ENCODE results near the gene ATP1A1.

ATP1A1 gene

DNA sequence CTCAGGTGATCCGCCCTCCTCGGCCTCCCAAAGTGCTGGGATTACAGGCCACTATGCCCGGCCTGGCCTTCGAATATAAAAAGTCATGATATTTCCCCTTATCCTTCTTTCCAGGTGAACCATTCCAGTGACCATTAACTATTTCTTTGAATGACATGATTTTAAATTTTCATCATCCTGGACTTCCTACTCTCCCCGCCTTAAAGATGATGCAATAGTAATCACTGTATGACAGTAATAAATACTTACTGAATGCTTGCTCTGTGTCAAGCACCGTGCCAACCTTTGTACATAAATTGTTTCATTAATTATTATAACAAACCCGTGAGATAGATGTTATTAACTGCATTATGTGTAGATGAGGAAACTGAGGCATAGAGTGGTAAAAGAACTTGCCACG is 19.9 kb upstream of the ATP1A1 start:
- H3K36me3 ChIP-seq: no peaks in the 10 kb centered on the region
- TF ChIP-seq, protein P1, sequence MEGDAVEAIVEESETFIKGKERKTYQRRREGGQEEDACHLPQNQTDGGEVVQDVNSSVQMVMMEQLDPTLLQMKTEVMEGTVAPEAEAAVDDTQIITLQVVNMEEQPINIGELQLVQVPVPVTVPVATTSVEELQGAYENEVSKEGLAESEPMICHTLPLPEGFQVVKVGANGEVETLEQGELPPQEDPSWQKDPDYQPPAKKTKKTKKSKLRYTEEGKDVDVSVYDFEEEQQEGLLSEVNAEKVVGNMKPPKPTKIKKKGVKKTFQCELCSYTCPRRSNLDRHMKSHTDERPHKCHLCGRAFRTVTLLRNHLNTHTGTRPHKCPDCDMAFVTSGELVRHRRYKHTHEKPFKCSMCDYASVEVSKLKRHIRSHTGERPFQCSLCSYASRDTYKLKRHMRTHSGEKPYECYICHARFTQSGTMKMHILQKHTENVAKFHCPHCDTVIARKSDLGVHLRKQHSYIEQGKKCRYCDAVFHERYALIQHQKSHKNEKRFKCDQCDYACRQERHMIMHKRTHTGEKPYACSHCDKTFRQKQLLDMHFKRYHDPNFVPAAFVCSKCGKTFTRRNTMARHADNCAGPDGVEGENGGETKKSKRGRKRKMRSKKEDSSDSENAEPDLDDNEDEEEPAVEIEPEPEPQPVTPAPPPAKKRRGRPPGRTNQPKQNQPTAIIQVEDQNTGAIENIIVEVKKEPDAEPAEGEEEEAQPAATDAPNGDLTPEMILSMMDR (IDR thresholded peaks at IDR 0.05; ENCODE audit: low read depth, low read length): no peak
- H3K27me3 ChIP-seq (ENCODE audit: insufficient read depth, low read depth, severe bottlenecking): no peaks in the 10 kb centered on the region
- no peak overlapping the region for H3K4me3 ChIP-seq (ENCODE audit: low read depth, low read length)
- H3K27ac ChIP-seq: no peak overlapping the region
- no peak for DNase-seq
- H3K9me3 ChIP-seq (ENCODE audit: severe bottlenecking): peaks cover 5% of the 10 kb centered on the region

DNA sequence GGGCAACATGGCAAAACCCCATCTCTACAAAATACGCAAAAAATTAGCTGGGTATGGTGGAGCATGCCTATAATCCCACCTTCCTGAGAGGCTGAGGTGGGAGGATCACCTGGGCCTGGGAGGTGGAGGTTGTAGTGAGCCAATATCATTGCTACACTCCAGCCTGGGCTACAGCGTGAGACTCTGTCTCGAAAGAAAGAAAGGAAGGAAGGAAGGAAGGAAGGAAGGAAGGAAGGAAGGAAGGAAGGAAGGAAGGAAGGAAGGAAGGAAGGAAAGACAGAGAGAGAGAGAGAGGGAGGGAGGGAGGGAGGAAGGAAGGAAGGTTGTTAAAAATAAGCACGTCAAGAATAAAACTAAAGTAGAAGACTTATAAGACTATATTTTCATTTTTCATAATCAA is 17.0 kb upstream of the ATP1A1 start:
- Histone ChIP-seq H3K36me3 (no peaks in the 10 kb centered on the region), H3K4me3 (ENCODE audit: low read depth, low read length) (no peak overlapping the region), H3K27me3 (ENCODE audit: insufficient read depth, low read depth, severe bottlenecking) (no peaks in the 10 kb centered on the region), H3K27ac (no peak overlapping the region), H3K9me3 (ENCODE audit: severe bottlenecking) (no peaks in the 10 kb centered on the region)
- TF ChIP-seq, protein P1 (IDR thresholded peaks at IDR 0.05; ENCODE audit: low read depth, low read length): no peak
- no peak for DNase-seq

DNA sequence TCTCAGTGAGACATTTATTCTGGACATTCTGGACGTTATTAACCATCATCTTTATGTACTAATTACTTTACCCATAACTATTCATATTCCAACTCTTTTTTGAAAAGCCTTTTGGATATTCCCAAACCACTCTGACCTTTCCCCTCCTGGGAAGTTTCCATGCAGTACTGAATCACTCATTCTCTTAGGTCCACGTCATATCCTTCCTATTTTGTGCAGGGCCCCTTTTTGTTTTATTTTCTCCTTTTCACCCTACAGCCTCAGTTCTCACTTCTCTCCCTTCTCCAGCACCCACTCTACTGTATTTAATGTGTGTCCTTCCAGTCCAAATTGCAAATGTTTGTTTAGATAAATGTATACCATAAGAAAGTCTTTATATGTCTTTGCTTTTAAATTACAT is 16.4 kb upstream of the ATP1A1 start:
- no peak for DNase-seq
- H3K27me3 ChIP-seq (ENCODE audit: insufficient read depth, low read depth, severe bottlenecking): no peaks in the 10 kb centered on the region
- TF ChIP-seq, protein P1 (IDR thresholded peaks at IDR 0.05; ENCODE audit: low read depth, low read length): no peak
- no peak overlapping the region for H3K27ac ChIP-seq
- H3K9me3 ChIP-seq (ENCODE audit: severe bottlenecking): no peaks in the 10 kb centered on the region
- H3K36me3 ChIP-seq: no peaks in the 10 kb centered on the region
- H3K4me3 ChIP-seq (ENCODE audit: low read depth, low read length): no peak overlapping the region

DNA sequence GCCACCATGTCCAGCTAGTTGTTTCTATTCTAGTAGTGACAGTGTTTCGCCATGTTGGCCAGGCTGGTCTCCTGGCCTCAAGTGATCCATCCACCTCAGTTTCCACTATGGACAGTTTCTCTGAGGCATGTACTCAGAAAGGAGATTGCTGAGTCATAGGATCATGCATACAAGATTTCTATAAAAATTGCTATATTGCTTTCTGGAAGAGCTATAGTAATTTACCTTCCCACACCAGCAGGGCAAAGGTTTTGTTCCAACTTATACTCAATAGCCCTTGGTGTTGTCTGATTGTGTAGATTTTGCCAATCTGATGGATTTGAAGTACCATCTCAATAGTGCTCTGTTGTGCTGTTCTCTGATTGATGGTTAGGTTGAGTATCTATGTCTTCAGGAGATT is 15.6 kb upstream of the ATP1A1 start:
- no peaks in the 10 kb centered on the region for H3K36me3 ChIP-seq
- TF ChIP-seq, protein P1 (IDR thresholded peaks at IDR 0.05; ENCODE audit: low read depth, low read length): no peak
- no peaks in the 10 kb centered on the region for H3K9me3 ChIP-seq (ENCODE audit: severe bottlenecking)
- no peak for DNase-seq
- H3K27ac ChIP-seq: no peak overlapping the region
- H3K4me3 ChIP-seq (ENCODE audit: low read depth, low read length): no peak overlapping the region
- H3K27me3 ChIP-seq (ENCODE audit: insufficient read depth, low read depth, severe bottlenecking): no peaks in the 10 kb centered on the region

DNA sequence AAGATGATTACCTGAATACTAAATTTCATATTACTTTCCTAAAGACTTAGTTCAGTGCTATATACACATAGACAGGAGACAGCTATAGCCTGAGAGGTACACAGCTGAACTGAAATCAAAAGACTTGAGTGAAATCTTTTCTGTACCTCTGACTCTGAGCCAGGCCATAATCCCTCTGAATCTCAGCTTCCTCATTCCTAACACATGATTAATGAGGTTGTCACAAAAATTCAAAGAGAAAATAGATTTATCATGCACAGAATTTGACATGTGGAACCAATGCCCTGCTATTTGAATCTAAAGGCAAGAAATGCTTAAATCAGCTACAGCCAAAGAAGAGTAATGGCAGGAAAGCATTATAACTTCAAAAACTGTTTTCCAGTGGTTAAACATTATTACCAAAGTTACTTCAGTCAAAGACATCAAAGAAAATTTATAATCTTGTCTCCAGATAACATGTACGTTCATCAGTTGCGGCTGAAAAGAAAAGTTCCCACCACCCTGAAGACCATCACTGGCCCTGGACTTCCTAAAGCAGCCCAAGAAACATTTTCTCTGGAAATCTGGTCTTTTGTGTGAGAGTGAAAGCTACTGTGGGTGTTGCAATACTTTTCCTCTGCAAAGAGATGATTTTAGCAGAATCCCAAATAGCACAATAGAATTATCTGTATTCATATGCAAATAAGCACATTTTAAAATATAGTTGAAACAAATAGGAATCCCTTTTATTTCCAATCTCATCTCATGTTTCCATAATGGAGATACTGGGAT is 13.8 kb upstream of the ATP1A1 start:
- no peaks in the 10 kb centered on the region for H3K36me3 ChIP-seq
- no peaks in the 10 kb centered on the region for H3K27me3 ChIP-seq (ENCODE audit: insufficient read depth, low read depth, severe bottlenecking)
- H3K4me3 ChIP-seq (ENCODE audit: low read depth, low read length): no peak overlapping the region
- no peaks in the 10 kb centered on the region for H3K9me3 ChIP-seq (ENCODE audit: severe bottlenecking)
- no peak for DNase-seq
- TF ChIP-seq, protein P1 (IDR thresholded peaks at IDR 0.05; ENCODE audit: low read depth, low read length): no peak
- H3K27ac ChIP-seq: no peak overlapping the region

DNA sequence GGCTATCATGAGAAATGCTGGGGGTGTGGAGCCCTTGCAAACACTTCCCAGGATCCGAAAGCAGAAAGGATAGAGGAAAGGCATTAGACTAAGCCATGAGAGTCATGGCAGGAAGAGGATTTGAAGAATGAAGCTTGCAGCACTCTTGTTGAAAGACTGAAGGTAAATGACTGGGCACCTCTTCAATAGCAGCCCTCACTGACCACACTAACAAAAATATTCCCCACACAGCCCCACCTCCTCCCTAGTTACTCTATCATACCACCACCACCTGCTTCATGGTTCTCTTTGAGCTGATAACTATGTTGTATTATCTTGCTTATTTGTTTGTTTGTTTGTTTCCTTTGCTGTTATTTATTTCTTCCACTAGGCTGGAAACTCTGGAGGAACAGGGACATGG is 13.2 kb upstream of the ATP1A1 start:
- Histone ChIP-seq H3K4me3 (ENCODE audit: low read depth, low read length) (no peak overlapping the region), H3K36me3 (no peaks in the 10 kb centered on the region), H3K9me3 (ENCODE audit: severe bottlenecking) (no peaks in the 10 kb centered on the region), H3K27me3 (ENCODE audit: insufficient read depth, low read depth, severe bottlenecking) (no peaks in the 10 kb centered on the region), H3K27ac (no peak overlapping the region)
- TF ChIP-seq, protein P1 (IDR thresholded peaks at IDR 0.05; ENCODE audit: low read depth, low read length): no peak
- DNase-seq: no peak

Measured in WERI-Rb-1 (cell line).